HepG2 (cell line): ENCODE measurements around the gene NAP1L4. TPM values are rescaled to one million over a fixed set of nuclear protein-coding genes. Genes with fewer than 3 reads are reported as not detected.

Experiments
- ATAC-seq: fragments of 200-7000 bp; cut with Tn5 transposase; 3 replicates; pipeline ENCODE4 v1.9.1; 2020; ENCODE audit warnings: mild to moderate bottlenecking, moderate library complexity
- BruUV-seq: library from RNA; stranded (reverse); fragments of 400-500 nt; replicated peaks from 2 replicates; lab custom pipeline; 2021; lab: Mats Ljungman, UMichigan
- CTCF ChIA-PET: fragments of 300-600 bp; formaldehyde crosslinking; extraction: SDS; loops from one replicate; lab custom pipeline; 2021; ENCODE audit warnings: low total read pairs, inconsistent platforms, low intra/inter-chr PET ratio; lab: Yijun Ruan, JAX
- POLR2A ChIA-PET: fragments of 350-600 bp; sonication (Branson Sonifier 250); formaldehyde crosslinking; loops from one replicate; lab custom pipeline; 2020; ENCODE audit warnings: antibody characterized with exemption, inconsistent platforms; lab: Yijun Ruan, JAX
- DNase-seq: peaks from one replicate; pipeline ENCODE4 v3.0.0-alpha.2; 2015; ENCODE audit warnings: low spot score
- FAIRE-seq: peaks from 3 replicates; lab custom pipeline; 2011; peaks lifted over from hg19 to GRCh38; lab: Jason Lieb, UNC
- H2AFZ ChIP-seq: one replicate; pipeline ENCODE4 v1.6.1; 2011; ENCODE audit warnings: low read length, inconsistent platforms
- H3K27ac ChIP-seq: fragments of 300-600 bp; 3 replicates; pipeline ENCODE4 v1.8.0; 2011; ENCODE audit warnings: mixed run types, mild to moderate bottlenecking, mixed read lengths, low read length, inconsistent platforms; ENCODE audit not compliant: insufficient read depth; ENCODE audit errors: extremely low read length
- H3K27me3 ChIP-seq, 2 experiments: fragments of 200-600 bp in 1 of 2; 2 replicates in 1 of 2; 3 replicates in 1 of 2; pipeline versions ENCODE4 v1.6.0 to v1.8.0; 2011; ENCODE audit warnings: low read length in 2 of 2, mild to moderate bottlenecking in 2 of 2, moderate library complexity in 2 of 2, inconsistent platforms in 1 of 2; ENCODE audit not compliant: insufficient read depth in 2 of 2, control insufficient read depth in 1 of 2
- H3K36me3 ChIP-seq, 2 experiments: fragments of 200-600 bp in 1 of 2; replicated peaks in 1 of 2; 2 replicates in 1 of 2; 3 replicates in 1 of 2; pipeline versions ENCODE4 v1.5.1 to v1.8.0; 2011; ENCODE audit warnings: low read length in 2 of 2, inconsistent platforms in 1 of 2; ENCODE audit not compliant: insufficient read depth in 2 of 2, control insufficient read depth in 1 of 2
- H3K4me1 ChIP-seq: 2 replicates; pipeline ENCODE4 v1.5.1; 2012; ENCODE audit warnings: low read length, inconsistent platforms; ENCODE audit not compliant: insufficient read depth
- H3K4me2 ChIP-seq: 2 replicates; pipeline ENCODE4 v1.6.0; 2011; ENCODE audit warnings: low read depth, low read length, inconsistent platforms
- H3K4me3 ChIP-seq, 3 experiments: fragments of 200-600 bp in 1 of 3; sonication (generic), shearing (Covaris generic) in 1 of 3; replicated peaks in 1 of 3; 2 replicates each; pipeline ENCODE4 v1.5.1; 2011 to 2016; ENCODE audit warnings: low read length in 3 of 3, inconsistent platforms in 2 of 3, low read depth in 2 of 3, mild to moderate bottlenecking in 2 of 3, control low read depth in 1 of 3, mixed read lengths in 1 of 3; ENCODE audit not compliant: insufficient read depth in 1 of 3
- H3K79me2 ChIP-seq: one replicate; pipeline ENCODE4 v1.6.1; 2011; ENCODE audit warnings: low read length, inconsistent platforms; ENCODE audit not compliant: insufficient read depth
- H3K9ac ChIP-seq: 2 replicates; pipeline ENCODE4 v1.6.0; 2011; ENCODE audit warnings: mild to moderate bottlenecking, low read depth, low read length, inconsistent platforms; ENCODE audit not compliant: insufficient read depth
- H3K9me3 ChIP-seq: 2 replicates; pipeline ENCODE4 v1.5.1; 2012; ENCODE audit warnings: mild to moderate bottlenecking, low read length
- H4K20me1 ChIP-seq: 2 replicates; pipeline ENCODE4 v1.6.0; 2011; ENCODE audit warnings: inconsistent platforms, mild to moderate bottlenecking, low read length, moderate library complexity; ENCODE audit not compliant: insufficient read depth
- CBX5 ChIP-seq: sonication (generic); formaldehyde crosslinking; IDR thresholded peaks from 2 replicates; pipeline ENCODE4 v1.4.0; 2020; ENCODE audit warnings: missing genetic modification reagents, borderline replicate concordance
- PRPF4 ChIP-seq: fragments of 200-400 bp; formaldehyde crosslinking; IDR thresholded peaks from 2 replicates; pipeline ENCODE4 v1.6.1; 2016; ENCODE audit warnings: low read length, low read depth; ENCODE audit not compliant: poor library complexity, severe bottlenecking
- SMAD1 ChIP-seq: sonication (generic); formaldehyde crosslinking; IDR thresholded peaks from 2 replicates; pipeline ENCODE4 v1.4.0; 2020; ENCODE audit warnings: missing genetic modification reagents, low read depth, mild to moderate bottlenecking, borderline replicate concordance
- SP1 ChIP-seq, 2 experiments: fragments of 450-650 bp in 1 of 2; sonication (generic) in 1 of 2; formaldehyde crosslinking in 1 of 2; IDR thresholded peaks; 2 replicates each; pipeline versions ENCODE4 v1.4.0 to v1.6.1; 2016 to 2020; ENCODE audit warnings: missing genetic modification reagents in 1 of 2
- STAG1 ChIP-seq: sonication (generic); formaldehyde crosslinking; IDR thresholded peaks from 2 replicates; pipeline ENCODE4 v1.4.0; 2020; ENCODE audit warnings: missing genetic modification reagents
- ZNF24 ChIP-seq: fragments of 450-650 bp; IDR thresholded peaks from 2 replicates; pipeline ENCODE4 v1.6.1; 2017; ENCODE audit warnings: antibody characterized with exemption, mild to moderate bottlenecking
- ZNF614 ChIP-seq: IDR thresholded peaks from 2 replicates; pipeline ENCODE4 v1.6.1; 2018; ENCODE audit warnings: missing biosample characterization, missing genetic modification reagents, inconsistent platforms, borderline replicate concordance
- ZNF768 ChIP-seq: sonication (generic); formaldehyde crosslinking; IDR thresholded peaks from 2 replicates; pipeline ENCODE4 v1.4.0; 2020; ENCODE audit warnings: missing genetic modification reagents
- whole genome bisulfite sequencing: methylation state at CpG from one replicate; pipeline ENCODE4 v1.1.6; 2017; ENCODE audit warnings: low lambda C conversion rate; 5-methylcytosine and 5-hydroxymethylcytosine counted together
- in situ Hi-C: cut with HindIII; loops from 2 replicates; pipeline ENCODE4 v1.10.0; 2017; ENCODE audit warnings: low pct_unique_long_range_greater_than_20kb; ENCODE audit not compliant: extremely low pct_ligation_motif_present
- intact Hi-C: fragments of 100-400 bp; cut with micrococcal nuclease; formaldehyde crosslinking; loops from one replicate; pipeline ENCODE4 v1.10.0; 2022; ENCODE audit not compliant: unreplicated experiment
- polyA plus RNA-seq, 8 experiments: library from polyadenylated mRNA; depleted of rRNA in 3 of 8; stranded (reverse) in 7 of 8; unstranded in 1 of 8; fragments of >200 nt; fragmentation: Illumina TruSeq in 4 of 8; extraction: Trizol in 4 of 8; gene quantifications; 2 replicates each; pipeline versions ENCODE4 v1.2.1 to v1.2.3, GENCODE V29; 2011 to 2016; ENCODE audit warnings: low read depth in 4 of 8, missing spikeins in 1 of 8, mixed read lengths in 1 of 8; ENCODE audit not compliant: insufficient read depth in 1 of 8
- total RNA-seq, 5 experiments: library from RNA; depleted of rRNA; stranded (reverse); fragments of >200 nt; fragmentation: Illumina TruSeq; extraction: Trizol; gene quantifications; 2 replicates each; pipeline ENCODE4 v1.2.3, GENCODE V29; 2016; ENCODE audit warnings: low read depth in 1 of 5
- TF ChIP-seq, protein P1 (sequence below), 2 experiments: sonication (generic) in 1 of 2; formaldehyde crosslinking in 1 of 2; IDR thresholded peaks; 2 replicates each; pipeline versions ENCODE4 v1.6.1 to v1.9.0; 2014 to 2022; ENCODE audit warnings: antibody characterized with exemption in 1 of 2, borderline replicate concordance in 1 of 2, inconsistent platforms in 1 of 2, low read depth in 1 of 2, missing genetic modification reagents in 1 of 2
- TF ChIP-seq, protein P2 (sequence below): fragments of 450-650 bp; IDR thresholded peaks from 2 replicates; pipeline ENCODE4 v1.6.1; 2016
- TF ChIP-seq, protein P3 (sequence below): sonication (generic); formaldehyde crosslinking; IDR thresholded peaks from 2 replicates; pipeline ENCODE4 v1.4.0; 2020; ENCODE audit warnings: mild to moderate bottlenecking, missing genetic modification reagents
- TF ChIP-seq, protein P4 (sequence below): IDR thresholded peaks from 2 replicates; pipeline ENCODE4 v1.6.1; 2016; ENCODE audit warnings: mild to moderate bottlenecking

The NAP1L4 gene
- total and polyA plus RNA-seq, 2 of the 13 experiments (the other 11 are each of a cell fraction or from before 2014, with no cell fraction given) = 64.0 to 186 TPM

DNA sequence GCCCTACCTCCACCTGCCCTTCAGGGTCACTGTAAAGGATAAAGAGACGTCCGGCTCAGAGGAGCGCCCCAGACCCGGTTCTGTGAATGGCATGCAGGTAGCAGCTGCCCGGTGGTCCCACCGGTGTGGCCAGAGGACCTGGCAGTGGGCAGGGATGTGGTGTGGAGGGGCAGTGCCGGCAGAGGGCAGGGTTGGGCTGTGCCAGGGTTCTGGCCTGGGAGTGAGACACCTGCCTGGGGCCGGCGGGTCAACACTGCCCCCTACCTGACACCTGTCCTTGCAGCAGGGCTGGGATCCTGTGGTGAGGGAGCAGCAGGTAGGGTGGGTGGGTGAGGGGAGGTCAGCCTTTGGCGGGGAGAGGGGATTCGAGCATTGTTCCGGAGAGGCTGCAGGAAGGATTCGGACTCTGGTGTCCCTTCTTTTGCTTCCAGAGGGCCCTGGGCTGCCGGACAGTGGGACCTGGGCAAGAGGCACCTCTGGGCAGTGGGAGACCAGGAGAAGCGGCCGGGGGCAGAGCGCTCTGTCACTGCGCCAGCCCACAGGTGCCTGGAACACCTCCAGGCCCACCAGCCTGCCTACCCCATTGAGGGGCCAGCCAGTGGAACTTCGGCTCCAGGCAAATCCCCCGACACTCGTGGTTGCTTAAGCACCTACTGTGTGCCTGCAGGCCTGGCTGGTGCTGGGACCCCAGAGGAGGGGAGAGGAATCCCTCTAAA lies 61.3 kb downstream of the NAP1L4 start:
- POLR2A ChIA-PET = interaction anchor here (2.2 to 2.3 kb wide), 2 partner anchors 28 to 61 kb away, joined by 5 to 18 read pairs; partner anchors contain the start of gene NAP1L4
- intact Hi-C loops (loop anchor here (1.0 kb wide), 1 partner anchor 398 kb away; no protein-coding TSS in a partner anchor), in situ Hi-C loops (no loop called here)
- H3K4me1 ChIP-seq = peaks cover 11% of the 10 kb centered on the region
- H3K27me3 ChIP-seq = peaks cover 7 to 32% of the 10 kb centered on the region in 2 experiments
- 1% methylated on average over 10 of the region's 21 CpGs for WGBS
- FAIRE-seq (no peak), DNase-seq (peak; percentile 68), ATAC-seq (peak; percentile 70)
- no TSS peak for BruUV-seq
- H3K27ac ChIP-seq = no peak overlapping the region
- H3K4me3 ChIP-seq = peak overlapping the region; percentile 49 to 70 (median 62); a peak in 5 of 6 replicates
- H3K9ac ChIP-seq = peak overlapping the region; percentile 47
- no peaks in the 10 kb centered on the region for H3K9me3 ChIP-seq
- no peaks in the 10 kb centered on the region for H3K36me3 ChIP-seq
- H2AFZ ChIP-seq = no peak overlapping the region
- CTCF ChIA-PET = interaction anchor here (1.3 to 1.7 kb wide), 4 partner anchors 28 to 398 kb away, joined by 3 to 15 read pairs (median 8); no protein-coding TSS in a partner anchor
- peak overlapping the region; percentile 88 for H3K4me2 ChIP-seq
- H4K20me1 ChIP-seq = no peaks in the 10 kb centered on the region
- no peaks in the 10 kb centered on the region for H3K79me2 ChIP-seq
- TF ChIP-seq, protein P1, sequence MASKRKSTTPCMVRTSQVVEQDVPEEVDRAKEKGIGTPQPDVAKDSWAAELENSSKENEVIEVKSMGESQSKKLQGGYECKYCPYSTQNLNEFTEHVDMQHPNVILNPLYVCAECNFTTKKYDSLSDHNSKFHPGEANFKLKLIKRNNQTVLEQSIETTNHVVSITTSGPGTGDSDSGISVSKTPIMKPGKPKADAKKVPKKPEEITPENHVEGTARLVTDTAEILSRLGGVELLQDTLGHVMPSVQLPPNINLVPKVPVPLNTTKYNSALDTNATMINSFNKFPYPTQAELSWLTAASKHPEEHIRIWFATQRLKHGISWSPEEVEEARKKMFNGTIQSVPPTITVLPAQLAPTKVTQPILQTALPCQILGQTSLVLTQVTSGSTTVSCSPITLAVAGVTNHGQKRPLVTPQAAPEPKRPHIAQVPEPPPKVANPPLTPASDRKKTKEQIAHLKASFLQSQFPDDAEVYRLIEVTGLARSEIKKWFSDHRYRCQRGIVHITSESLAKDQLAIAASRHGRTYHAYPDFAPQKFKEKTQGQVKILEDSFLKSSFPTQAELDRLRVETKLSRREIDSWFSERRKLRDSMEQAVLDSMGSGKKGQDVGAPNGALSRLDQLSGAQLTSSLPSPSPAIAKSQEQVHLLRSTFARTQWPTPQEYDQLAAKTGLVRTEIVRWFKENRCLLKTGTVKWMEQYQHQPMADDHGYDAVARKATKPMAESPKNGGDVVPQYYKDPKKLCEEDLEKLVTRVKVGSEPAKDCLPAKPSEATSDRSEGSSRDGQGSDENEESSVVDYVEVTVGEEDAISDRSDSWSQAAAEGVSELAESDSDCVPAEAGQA (IDR thresholded peaks at IDR 0.05; ENCODE audit: low read depth) = no peak
- TF ChIP-seq, protein P1 (CRISPR knock-in tag; IDR thresholded peaks at IDR 0.05; ENCODE audit: borderline replicate concordance) = no peak
- TF ChIP-seq SP1 (IDR thresholded peaks at IDR 0.05) (no peak), SP1 (CRISPR knock-in tag; IDR thresholded peaks at IDR 0.05) (no peak), ZNF768 (peak; percentile 26; the same call in 1 of the 2 replicates), ZNF614 (CRISPR knock-in tag) (peak; percentile 77), STAG1 (CRISPR knock-in tag) (peak; percentile 90), CBX5 (peak; percentile 72; the same call in 1 of the 2 replicates), ZNF24 (no peak), SMAD1 (CRISPR knock-in tag) (0 out of 2 replicates have a peak, but pooled peaks have one; percentile 59), PRPF4 (no peak)
- TF ChIP-seq, protein P2, sequence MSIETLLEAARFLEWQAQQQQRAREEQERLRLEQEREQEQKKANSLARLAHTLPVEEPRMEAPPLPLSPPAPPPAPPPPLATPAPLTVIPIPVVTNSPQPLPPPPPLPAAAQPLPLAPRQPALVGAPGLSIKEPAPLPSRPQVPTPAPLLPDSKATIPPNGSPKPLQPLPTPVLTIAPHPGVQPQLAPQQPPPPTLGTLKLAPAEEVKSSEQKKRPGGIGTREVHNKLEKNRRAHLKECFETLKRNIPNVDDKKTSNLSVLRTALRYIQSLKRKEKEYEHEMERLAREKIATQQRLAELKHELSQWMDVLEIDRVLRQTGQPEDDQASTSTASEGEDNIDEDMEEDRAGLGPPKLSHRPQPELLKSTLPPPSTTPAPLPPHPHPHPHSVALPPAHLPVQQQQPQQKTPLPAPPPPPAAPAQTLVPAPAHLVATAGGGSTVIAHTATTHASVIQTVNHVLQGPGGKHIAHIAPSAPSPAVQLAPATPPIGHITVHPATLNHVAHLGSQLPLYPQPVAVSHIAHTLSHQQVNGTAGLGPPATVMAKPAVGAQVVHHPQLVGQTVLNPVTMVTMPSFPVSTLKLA = no peak
- TF ChIP-seq, protein P3, sequence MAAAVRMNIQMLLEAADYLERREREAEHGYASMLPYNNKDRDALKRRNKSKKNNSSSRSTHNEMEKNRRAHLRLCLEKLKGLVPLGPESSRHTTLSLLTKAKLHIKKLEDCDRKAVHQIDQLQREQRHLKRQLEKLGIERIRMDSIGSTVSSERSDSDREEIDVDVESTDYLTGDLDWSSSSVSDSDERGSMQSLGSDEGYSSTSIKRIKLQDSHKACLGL (CRISPR knock-in tag) = 0 out of 2 replicates have a peak, but pooled peaks have one; percentile 19
- TF ChIP-seq, protein P4, sequence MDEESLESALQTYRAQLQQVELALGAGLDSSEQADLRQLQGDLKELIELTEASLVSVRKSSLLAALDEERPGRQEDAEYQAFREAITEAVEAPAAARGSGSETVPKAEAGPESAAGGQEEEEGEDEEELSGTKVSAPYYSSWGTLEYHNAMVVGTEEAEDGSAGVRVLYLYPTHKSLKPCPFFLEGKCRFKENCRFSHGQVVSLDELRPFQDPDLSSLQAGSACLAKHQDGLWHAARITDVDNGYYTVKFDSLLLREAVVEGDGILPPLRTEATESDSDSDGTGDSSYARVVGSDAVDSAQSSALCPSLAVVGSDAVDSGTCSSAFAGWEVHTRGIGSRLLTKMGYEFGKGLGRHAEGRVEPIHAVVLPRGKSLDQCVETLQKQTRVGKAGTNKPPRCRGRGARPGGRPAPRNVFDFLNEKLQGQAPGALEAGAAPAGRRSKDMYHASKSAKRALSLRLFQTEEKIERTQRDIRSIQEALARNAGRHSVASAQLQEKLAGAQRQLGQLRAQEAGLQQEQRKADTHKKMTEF (CRISPR knock-in tag) = peak; percentile 55; the same call in 1 of the 2 replicates
